Measurements from ENCODE around the gene ACBD4. TPM values are rescaled to one million over a fixed set of nuclear protein-coding genes. Genes with fewer than 3 reads are reported as not detected.
"Not testable (repeated sequence)": the region's sequence is repeated elsewhere in the genome, so short reads cannot be mapped to it uniquely, and the experiment has no call there.

ACBD4 gene
- total and polyA plus RNA-seq, 4 donors = 7.8 to 15.7 (median 12.7) TPM

- peaks cover 0 to 7% (median 0%) of the 10 kb centered on the region in 4 donors for H3K36me3 ChIP-seq (ENCODE audit: control insufficient read depth in 4 of 4, insufficient read depth in 4 of 4, low read length in 4 of 4)
- WGBS, 2 donors = 72 to 81% methylated on average over 15 of the region's 15 CpGs
- TF ChIP-seq CTCF (IDR thresholded peaks at IDR 0.05; ENCODE audit: control extremely low read depth, extremely low read depth) = no peak
- H3K9me3 ChIP-seq (ENCODE audit: control insufficient read depth in 4 of 4, insufficient read depth in 3 of 4, low read length in 3 of 4) = no peaks in the 10 kb centered on the region
- no peak overlapping the region for H3K9ac ChIP-seq (ENCODE audit: insufficient read depth in 1 of 2, low read length in 2 of 2)
- peaks cover 0 to 20% (median 6%) of the 10 kb centered on the region in 5 donors for H3K4me1 ChIP-seq (ENCODE audit: control insufficient read depth in 5 of 5, insufficient read depth in 5 of 5, low read length in 5 of 5)
- DNase-seq (no peak), ATAC-seq (ENCODE audit: insufficient read depth, low FRiP score) (peak; percentile 65)
- no peaks in the 10 kb centered on the region for H3K27me3 ChIP-seq (ENCODE audit: control insufficient read depth in 3 of 3, insufficient read depth in 3 of 3, low read length in 2 of 3)
- no peak overlapping the region for H3K4me3 ChIP-seq
- peak overlapping the region; percentile 22 to 73 for H3K27ac ChIP-seq (ENCODE audit: low read depth in 1 of 2, low read length in 1 of 2)
These were observed 11.3 kb upstream of the ACBD4 start for GRCh38 chr17:45123930-45124796.

GRCh38 chr17:45124797-45125122, 10.7 kb upstream of the ACBD4 start:
- not testable (repeated sequence) for DNase-seq; H3K4me3 ChIP-seq; H3K9ac ChIP-seq (ENCODE audit: insufficient read depth in 1 of 2, low read length in 2 of 2); H3K36me3 ChIP-seq (ENCODE audit: control insufficient read depth in 4 of 4, insufficient read depth in 4 of 4, low read length in 4 of 4); H3K27me3 ChIP-seq (ENCODE audit: control insufficient read depth in 3 of 3, insufficient read depth in 3 of 3, low read length in 2 of 3); ATAC-seq (ENCODE audit: insufficient read depth, low FRiP score); H3K9me3 ChIP-seq (ENCODE audit: control insufficient read depth in 4 of 4, insufficient read depth in 3 of 4, low read length in 3 of 4)
- 74 to 91% methylated on average over 5 of the region's 5 CpGs for WGBS, 2 donors
- peaks cover 0 to 23% (median 8%) of the 10 kb centered on the region in 5 donors for H3K4me1 ChIP-seq (ENCODE audit: control insufficient read depth in 5 of 5, insufficient read depth in 5 of 5, low read length in 5 of 5)
- peak overlapping the region; percentile 22 to 73 for H3K27ac ChIP-seq (ENCODE audit: low read depth in 1 of 2, low read length in 1 of 2)

GRCh38 chr17:45125509-45125908, 10.0 kb upstream of the ACBD4 start:
- Histone ChIP-seq H3K4me1 (ENCODE audit: control insufficient read depth in 5 of 5, insufficient read depth in 5 of 5, low read length in 5 of 5) (peaks cover 0 to 26% (median 8%) of the 10 kb centered on the region in 5 donors), H3K27me3 (ENCODE audit: control insufficient read depth in 3 of 3, insufficient read depth in 3 of 3, low read length in 2 of 3) (no peaks in the 10 kb centered on the region), H3K27ac (ENCODE audit: low read depth in 1 of 2, low read length in 1 of 2) (no peak overlapping the region), H3K4me3 (no peak overlapping the region), H3K9me3 (ENCODE audit: control insufficient read depth in 4 of 4, insufficient read depth in 3 of 4, low read length in 3 of 4) (no peaks in the 10 kb centered on the region), H3K36me3 (ENCODE audit: control insufficient read depth in 4 of 4, insufficient read depth in 4 of 4, low read length in 4 of 4) (peaks cover 0 to 4% (median 0%) of the 10 kb centered on the region in 4 donors), H3K9ac (ENCODE audit: insufficient read depth in 1 of 2, low read length in 2 of 2) (no peak overlapping the region)
- no peak for TF ChIP-seq CTCF (IDR thresholded peaks at IDR 0.05; ENCODE audit: control extremely low read depth, extremely low read depth)
- no peak for DNase-seq
- 98 to 99% methylated on average over 8 of the region's 8 CpGs for WGBS, 2 donors
- ATAC-seq (ENCODE audit: insufficient read depth, low FRiP score) = no peak

GRCh38 chr17:45127207-45127547, 8.3 kb upstream of the ACBD4 start:
- ATAC-seq (ENCODE audit: insufficient read depth, low FRiP score) = no peak
- Histone ChIP-seq H3K27ac (ENCODE audit: low read depth in 1 of 2, low read length in 1 of 2) (peak overlapping the region; percentile 62 to 87), H3K9me3 (ENCODE audit: control insufficient read depth in 4 of 4, insufficient read depth in 3 of 4, low read length in 3 of 4) (no peaks in the 10 kb centered on the region), H3K4me1 (ENCODE audit: control insufficient read depth in 5 of 5, insufficient read depth in 5 of 5, low read length in 5 of 5) (peaks cover 0 to 34% (median 9%) of the 10 kb centered on the region in 5 donors), H3K9ac (ENCODE audit: insufficient read depth in 1 of 2, low read length in 2 of 2) (no peak overlapping the region), H3K27me3 (ENCODE audit: control insufficient read depth in 3 of 3, insufficient read depth in 3 of 3, low read length in 2 of 3) (no peaks in the 10 kb centered on the region), H3K36me3 (ENCODE audit: control insufficient read depth in 4 of 4, insufficient read depth in 4 of 4, low read length in 4 of 4) (no peaks in the 10 kb centered on the region), H3K4me3 (no peak overlapping the region)
- TF ChIP-seq CTCF (IDR thresholded peaks at IDR 0.05; ENCODE audit: control extremely low read depth, extremely low read depth) = no peak
- WGBS, 2 donors = 71 to 76% methylated on average over 8 of the region's 8 CpGs
- no peak for DNase-seq

All from lung (tissue), 12 donors.